ENCODE data around the gene TRIML2. TPM values are rescaled to one million over a fixed set of nuclear protein-coding genes. Genes with fewer than 3 reads are reported as not detected.

The TRIML2 gene
- polyA plus RNA-seq, 1 experiment = 0.07 TPM

GRCh38 chr4:188147176-188147575 lies 37.8 kb upstream of the TRIML2 start:
- POLR2A ChIA-PET = no interaction called here
- DNase-seq (ENCODE audit: low read depth, low spot score) = no peak
- CTCF ChIA-PET = interaction anchor here (0.6 kb wide), 1 partner anchor 977 kb away, joined by 3 read pairs; no protein-coding TSS in a partner anchor
- no peak overlapping the region for H3K27ac ChIP-seq (ENCODE audit: low read depth, low read length)
- peaks cover 28% of the 10 kb centered on the region for H3K9me3 ChIP-seq (ENCODE audit: control insufficient read depth, insufficient read depth, low read length)
- no peak overlapping the region for H3K4me3 ChIP-seq (ENCODE audit: low read depth, low read length)
- no peak for TF ChIP-seq CTCF (IDR thresholded peaks at IDR 0.05; ENCODE audit: low read depth, low read length)
- H3K27me3 ChIP-seq (ENCODE audit: control insufficient read depth, insufficient read depth, low read length) = no peaks in the 10 kb centered on the region

GRCh38 chr4:188146618-188147017 lies 37.2 kb upstream of the TRIML2 start:
- POLR2A ChIA-PET = no interaction called here
- no peak for TF ChIP-seq CTCF (IDR thresholded peaks at IDR 0.05; ENCODE audit: low read depth, low read length)

DNA sequence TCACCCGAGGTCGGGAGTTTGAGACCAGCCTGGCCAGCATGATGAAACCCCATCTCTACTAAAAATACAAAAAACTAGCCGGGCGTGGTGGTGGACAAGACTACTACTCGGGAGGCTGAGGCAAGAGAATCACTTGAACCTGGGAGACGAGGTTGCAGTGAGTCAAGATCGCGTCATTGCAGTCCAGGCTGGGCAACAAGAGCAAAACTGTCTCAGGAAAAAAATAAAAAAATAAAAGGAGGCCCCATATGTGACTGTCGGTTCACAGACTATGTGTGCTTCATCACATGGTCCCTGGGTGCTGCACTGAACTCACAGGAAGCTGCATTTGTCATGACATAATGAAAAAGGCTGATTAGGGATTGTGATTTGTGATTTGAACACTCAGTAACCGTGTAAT lies 36.2 kb upstream of the TRIML2 start:
- CTCF ChIA-PET = no interaction called here
- no peak for TF ChIP-seq CTCF (IDR thresholded peaks at IDR 0.05; ENCODE audit: low read depth, low read length)
- H3K27me3 ChIP-seq (ENCODE audit: control insufficient read depth, insufficient read depth, low read length) = no peaks in the 10 kb centered on the region
- POLR2A ChIA-PET = interaction anchor here (0.5 kb wide), 1 partner anchor 77 kb away, joined by 4 read pairs; no protein-coding TSS in a partner anchor
- no peak overlapping the region for H3K4me3 ChIP-seq (ENCODE audit: low read depth, low read length)
- H3K9me3 ChIP-seq (ENCODE audit: control insufficient read depth, insufficient read depth, low read length) = peaks cover 24% of the 10 kb centered on the region
- no peak for DNase-seq (ENCODE audit: low read depth, low spot score)
- H3K27ac ChIP-seq (ENCODE audit: low read depth, low read length) = no peak overlapping the region

More at GRCh38 chr4:188146618-188147017, 37.2 kb upstream of the TRIML2 start:
- CTCF ChIA-PET = no interaction called here
- H3K9me3 ChIP-seq (ENCODE audit: control insufficient read depth, insufficient read depth, low read length) = peaks cover 28% of the 10 kb centered on the region
- H3K27me3 ChIP-seq (ENCODE audit: control insufficient read depth, insufficient read depth, low read length) = no peaks in the 10 kb centered on the region
- H3K4me3 ChIP-seq (ENCODE audit: low read depth, low read length) = no peak overlapping the region
- DNase-seq (ENCODE audit: low read depth, low spot score) = no peak
- H3K27ac ChIP-seq (ENCODE audit: low read depth, low read length) = no peak overlapping the region

DNA sequence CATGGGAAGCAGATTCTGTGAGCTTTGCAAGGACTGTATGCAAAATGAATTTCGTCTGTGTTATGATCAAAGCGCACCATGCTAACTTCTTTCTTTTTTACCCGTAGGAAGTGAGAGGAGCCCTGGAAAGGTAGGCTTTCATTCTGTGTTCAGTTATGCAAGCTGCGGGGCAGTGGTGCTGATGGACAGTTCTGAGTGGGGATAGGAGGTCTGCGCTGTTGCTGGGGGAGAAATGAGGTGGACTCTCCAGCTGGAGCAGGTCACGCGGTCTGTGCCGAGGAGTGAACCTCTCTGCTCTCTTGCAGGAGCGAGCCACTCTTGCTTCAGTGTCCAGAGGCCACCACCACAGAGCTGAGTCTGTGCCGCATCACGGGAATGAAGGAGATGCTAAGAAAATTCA lies 34.3 kb upstream of the TRIML2 start:
- Histone ChIP-seq H3K4me3 (ENCODE audit: low read depth, low read length) (no peak overlapping the region), H3K27ac (ENCODE audit: low read depth, low read length) (no peak overlapping the region), H3K27me3 (ENCODE audit: control insufficient read depth, insufficient read depth, low read length) (no peaks in the 10 kb centered on the region), H3K9me3 (ENCODE audit: control insufficient read depth, insufficient read depth, low read length) (peaks cover 24% of the 10 kb centered on the region)
- POLR2A ChIA-PET = no interaction called here
- no peak for DNase-seq (ENCODE audit: low read depth, low spot score)
- CTCF ChIA-PET = no interaction called here
- no peak for TF ChIP-seq CTCF (IDR thresholded peaks at IDR 0.05; ENCODE audit: low read depth, low read length)

GRCh38 chr4:188139671-188140070 lies 30.3 kb upstream of the TRIML2 start:
- DNase-seq (ENCODE audit: low read depth, low spot score) = no peak
- Histone ChIP-seq H3K9me3 (ENCODE audit: control insufficient read depth, insufficient read depth, low read length) (peaks cover 23% of the 10 kb centered on the region), H3K27me3 (ENCODE audit: control insufficient read depth, insufficient read depth, low read length) (no peaks in the 10 kb centered on the region), H3K27ac (ENCODE audit: low read depth, low read length) (no peak overlapping the region), H3K4me3 (ENCODE audit: low read depth, low read length) (no peak overlapping the region)
- POLR2A ChIA-PET = no interaction called here
- no peak for TF ChIP-seq CTCF (IDR thresholded peaks at IDR 0.05; ENCODE audit: low read depth, low read length)
- CTCF ChIA-PET = no interaction called here

Data from AG04450 (cell line).